HCT116 (cell line): ENCODE results near the gene NID2. TPM values are rescaled to one million over a fixed set of nuclear protein-coding genes. Genes with fewer than 3 reads are reported as not detected.

ENCODE experiments used
- ATAC-seq: fragments of 200-7000 bp; cut with Tn5 transposase; 2 replicates; pipeline ENCODE4 v1.9.1; 2020; ENCODE audit warnings: mild to moderate bottlenecking, moderate library complexity
- BruUV-seq: library from RNA; stranded (reverse); fragments of 400-500 nt; replicated peaks from 2 replicates; lab custom pipeline; 2021; lab: Mats Ljungman, UMichigan
- CTCF ChIA-PET: fragments of 300-600 bp; sonication (Branson Sonifier 250); formaldehyde crosslinking; loops from one replicate; lab custom pipeline; 2021; ENCODE audit warnings: antibody characterized with exemption; lab: Charles Lee
- POLR2A ChIA-PET: fragments of 300-600, 350-600 bp; sonication (Branson Sonifier 250); formaldehyde crosslinking; loops from one replicate; lab custom pipeline; 2021; ENCODE audit warnings: antibody characterized with exemption; lab: Charles Lee
- RAD21 ChIA-PET, 2 experiments: fragments of 300-600 bp; sonication (Branson Sonifier 250); formaldehyde crosslinking; loops; one replicate each; lab custom pipeline; 2023; ENCODE audit warnings: low total read pairs in 2 of 2; ENCODE audit not compliant: uncharacterized antibody in 2 of 2, unreplicated experiment in 2 of 2, low non-redundant PET in 1 of 2; lab: Charles Lee
- DNase-seq: peaks from one replicate; pipeline ENCODE4 v3.0.0-alpha.2; 2010; ENCODE audit warnings: low read depth, low spot score
- H2AFZ ChIP-seq: fragments of 200-600 bp; shearing (Covaris generic), sonication (generic); 2 replicates; pipeline ENCODE4 v1.6.1; 2017; ENCODE audit warnings: low read depth, mixed run types, mixed read lengths, antibody characterized with exemption, low read length; ENCODE audit not compliant: poor library complexity, severe bottlenecking
- H3K27ac ChIP-seq: 2 replicates; pipeline ENCODE4 v1.5.1; 2012; ENCODE audit warnings: low read depth, low read length
- H3K27me3 ChIP-seq: fragments of 200-600 bp; sonication (generic); 2 replicates; pipeline ENCODE4 v1.6.1; 2016; ENCODE audit warnings: mixed run types, low read length, mixed read lengths; ENCODE audit not compliant: insufficient read depth
- H3K36me3 ChIP-seq, 2 experiments: fragments of 200-500 bp in 1 of 2; fragments of 200-600 bp in 1 of 2; sonication (Bioruptor generic) in 1 of 2; sonication (generic) in 1 of 2; 2 replicates each; pipeline versions ENCODE4 v1.5.1 to v1.6.1; 2014 to 2016; ENCODE audit warnings: low read length in 2 of 2, inconsistent platforms in 1 of 2, mixed read lengths in 1 of 2, mixed run types in 1 of 2; ENCODE audit not compliant: insufficient read depth in 2 of 2, control insufficient read depth in 1 of 2
- H3K4me1 ChIP-seq, 2 experiments: fragments of 200-600 bp in 1 of 2; sonication (generic) in 1 of 2; 2 replicates each; pipeline versions ENCODE4 v1.5.1 to v1.6.1; 2012 to 2017; ENCODE audit warnings: low read length in 2 of 2, inconsistent platforms in 1 of 2, mild to moderate bottlenecking in 1 of 2, mixed read lengths in 1 of 2, mixed run types in 1 of 2, moderate library complexity in 1 of 2; ENCODE audit not compliant: insufficient read depth in 2 of 2, control insufficient read depth in 1 of 2
- H3K4me2 ChIP-seq: fragments of 200-600 bp; sonication (generic); 2 replicates; pipeline ENCODE4 v1.6.1; 2017; ENCODE audit warnings: mixed run types, low read length, mixed read lengths
- H3K4me3 ChIP-seq, 2 experiments: fragments of 200-600 bp in 1 of 2; sonication (generic) in 1 of 2; replicated peaks in 1 of 2; 2 replicates each; pipeline ENCODE4 v1.5.1; 2011 to 2016; ENCODE audit warnings: low read length in 2 of 2, control low read depth in 1 of 2, low read depth in 1 of 2, mild to moderate bottlenecking in 1 of 2, mixed read lengths in 1 of 2, mixed run types in 1 of 2
- H3K79me2 ChIP-seq: fragments of 200-600 bp; sonication (generic); 2 replicates; pipeline ENCODE4 v1.6.1; 2017; ENCODE audit warnings: mild to moderate bottlenecking, mixed run types, low read length, moderate library complexity, mixed read lengths; ENCODE audit not compliant: insufficient read depth
- H3K9ac ChIP-seq: fragments of 200-600 bp; sonication (generic); 2 replicates; pipeline ENCODE4 v1.6.1; 2016; ENCODE audit warnings: low read length, mixed read lengths
- H3K9me2 ChIP-seq: fragments of 200-600 bp; sonication (generic), shearing (Covaris generic); 2 replicates; pipeline ENCODE4 v1.6.1; 2017; ENCODE audit warnings: mixed run types, mild to moderate bottlenecking, moderate library complexity; ENCODE audit not compliant: insufficient read depth
- H3K9me3 ChIP-seq, 2 experiments: fragments of 200-500 bp in 1 of 2; fragments of 200-600 bp in 1 of 2; sonication (Bioruptor generic) in 1 of 2; sonication (generic) in 1 of 2; 2 replicates each; pipeline ENCODE4 v1.6.1; 2014 to 2017; ENCODE audit warnings: low read length in 2 of 2, mixed read lengths in 2 of 2, inconsistent platforms in 1 of 2, low read depth in 1 of 2, mild to moderate bottlenecking in 1 of 2, mixed run types in 1 of 2, moderate library complexity in 1 of 2; ENCODE audit not compliant: control insufficient read depth in 1 of 2, insufficient read depth in 1 of 2
- H4K20me1 ChIP-seq: fragments of 200-600 bp; sonication (generic), shearing (Covaris generic); 2 replicates; pipeline ENCODE4 v1.6.1; 2017; ENCODE audit warnings: mixed run types, mild to moderate bottlenecking, moderate library complexity; ENCODE audit not compliant: insufficient read depth
- CBX3 ChIP-seq: IDR thresholded peaks from 2 replicates; pipeline ENCODE4 v1.6.1; 2012; ENCODE audit warnings: low read depth
- CEBPB ChIP-seq: IDR thresholded peaks from 2 replicates; pipeline ENCODE4 v1.6.1; 2012; ENCODE audit warnings: low read depth
- EGR1 ChIP-seq: IDR thresholded peaks from 2 replicates; pipeline ENCODE4 v1.6.1; 2012; ENCODE audit warnings: low read depth
- FOSL1 ChIP-seq: IDR thresholded peaks from 2 replicates; pipeline ENCODE4 v1.6.1; 2012; ENCODE audit warnings: low read depth
- POLR2A ChIP-seq: IDR thresholded peaks from 2 replicates; pipeline ENCODE4 v1.7.0; 2011; ENCODE audit warnings: borderline replicate concordance; ENCODE audit not compliant: insufficient read depth, insufficient read length; ENCODE audit errors: extremely low read depth
- POLR2AphosphoS5 ChIP-seq: IDR thresholded peaks from 2 replicates; pipeline ENCODE4 v1.6.1; 2011; ENCODE audit warnings: mild to moderate bottlenecking, low read depth, low read length, moderate library complexity
- SIN3A ChIP-seq: IDR thresholded peaks from 2 replicates; pipeline ENCODE4 v1.6.1; 2012; ENCODE audit warnings: low read depth
- SRF ChIP-seq: IDR thresholded peaks from 2 replicates; pipeline ENCODE4 v1.6.1; 2012; ENCODE audit warnings: low read depth
- TCF7L2 ChIP-seq: IDR thresholded peaks from 2 replicates; pipeline ENCODE4 v1.7.0; 2011; ENCODE audit warnings: borderline replicate concordance, inconsistent platforms; ENCODE audit not compliant: insufficient read depth, insufficient read length; ENCODE audit errors: extremely low read depth
- YY1 ChIP-seq: IDR thresholded peaks from 2 replicates; pipeline ENCODE4 v1.6.1; 2011; ENCODE audit warnings: low read length, low read depth, moderate library complexity, mild to moderate bottlenecking; ENCODE audit not compliant: insufficient replicate concordance; ENCODE audit errors: extremely low read depth
- ZFX ChIP-seq: fragments of 450-650 bp; IDR thresholded peaks from 2 replicates; pipeline ENCODE4 v1.6.1; 2017
- intact Hi-C: fragments of 100-400 bp; cut with micrococcal nuclease; formaldehyde crosslinking; loops from 2 replicates; pipeline ENCODE4 v1.10.0; 2022
- total RNA-seq: library from RNA; stranded (reverse); gene quantifications from one replicate; pipeline ENCODE4 v1.2.1, GENCODE V29; 2021; ENCODE audit not compliant: unreplicated experiment
- TF ChIP-seq, protein P1 (sequence below): IDR thresholded peaks from 2 replicates; pipeline ENCODE4 v1.6.1; 2012
- TF ChIP-seq, protein P2 (sequence below): IDR thresholded peaks from 2 replicates; pipeline ENCODE4 v1.6.1; 2012
- TF ChIP-seq, protein P3 (sequence below): IDR thresholded peaks from 2 replicates; pipeline ENCODE4 v1.6.1; 2012; ENCODE audit warnings: low read depth
- TF ChIP-seq, protein P4 (sequence below): IDR thresholded peaks from 2 replicates; pipeline ENCODE4 v1.6.1; 2011; ENCODE audit warnings: mild to moderate bottlenecking, low read length, moderate library complexity; ENCODE audit not compliant: insufficient replicate concordance; ENCODE audit errors: extremely low read depth

Gene NID2
- total RNA-seq, 1 experiment from 2014 or later: 0.84 TPM

DNA sequence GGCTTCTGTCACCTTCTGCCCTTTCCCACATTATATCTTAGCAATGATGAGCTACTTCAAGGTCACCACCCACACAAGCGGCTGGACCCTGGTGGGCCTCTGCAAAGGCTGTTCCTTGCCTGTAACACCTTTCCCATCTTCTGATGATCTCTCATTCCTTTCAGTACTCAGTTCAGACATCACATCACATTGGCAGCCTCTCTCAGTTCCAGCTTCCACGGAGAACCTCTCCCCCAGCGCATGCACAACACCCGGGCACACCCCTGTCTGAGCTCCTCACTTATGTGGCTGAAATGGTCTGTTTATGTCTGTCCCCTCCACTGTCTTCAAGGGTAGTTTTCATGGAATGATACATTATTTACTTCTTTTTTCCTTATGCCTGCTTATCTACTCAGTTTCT is 6.5 kb upstream of the NID2 start:
- BruUV-seq: no TSS peak
- RAD21 ChIA-PET: no interaction called here
- Histone ChIP-seq H3K27me3 (peaks cover 4% of the 10 kb centered on the region; the same call in 1 of the 2 replicates), H4K20me1 (no peaks in the 10 kb centered on the region), H2AFZ (no peak overlapping the region), H3K27ac (no peak overlapping the region), H3K4me1 (peaks cover 0 to 14% of the 10 kb centered on the region in 2 experiments; a peak in 1 of 4 replicates), H3K9ac (no peak overlapping the region), H3K4me3 (no peak overlapping the region), H3K9me3 (no peaks in the 10 kb centered on the region), H3K79me2 (no peaks in the 10 kb centered on the region), H3K4me2 (no peak overlapping the region), H3K36me3 (no peaks in the 10 kb centered on the region), H3K9me2 (no peaks in the 10 kb centered on the region)
- TF ChIP-seq, protein P1, sequence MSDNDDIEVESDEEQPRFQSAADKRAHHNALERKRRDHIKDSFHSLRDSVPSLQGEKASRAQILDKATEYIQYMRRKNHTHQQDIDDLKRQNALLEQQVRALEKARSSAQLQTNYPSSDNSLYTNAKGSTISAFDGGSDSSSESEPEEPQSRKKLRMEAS: no peak
- TF ChIP-seq TCF7L2 (no peak), FOSL1 (no peak), SIN3A (no peak), CEBPB (no peak)
- TF ChIP-seq, protein P2, sequence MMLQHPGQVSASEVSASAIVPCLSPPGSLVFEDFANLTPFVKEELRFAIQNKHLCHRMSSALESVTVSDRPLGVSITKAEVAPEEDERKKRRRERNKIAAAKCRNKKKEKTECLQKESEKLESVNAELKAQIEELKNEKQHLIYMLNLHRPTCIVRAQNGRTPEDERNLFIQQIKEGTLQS: no peak
- POLR2A ChIA-PET: no interaction called here
- intact Hi-C loops: no loop called here
- CTCF ChIA-PET: no interaction called here
- ATAC-seq (no peak), DNase-seq (no peak)

DNA sequence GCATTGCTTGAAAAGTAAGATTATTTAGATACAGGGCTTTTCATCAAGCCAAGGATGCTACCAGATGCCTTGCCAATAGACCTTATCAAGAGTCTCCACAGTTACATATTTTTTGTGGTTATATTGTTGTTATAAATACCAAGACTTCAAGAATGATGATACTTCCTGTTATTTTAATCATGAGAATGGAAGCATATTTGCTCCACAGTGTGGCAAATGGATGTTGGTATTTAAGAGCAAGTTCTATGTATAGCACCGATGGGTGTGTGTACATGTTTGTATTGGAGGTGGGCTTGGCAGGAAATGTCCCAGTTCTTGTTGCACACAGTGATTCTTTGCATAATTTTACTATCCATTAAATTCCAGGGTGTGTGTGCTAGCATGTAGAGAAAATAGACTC is 4.4 kb upstream of the NID2 start:
- intact Hi-C loops: no loop called here
- Histone ChIP-seq H3K9me3 (no peaks in the 10 kb centered on the region), H3K4me2 (no peak overlapping the region), H3K27me3 (peaks cover 4% of the 10 kb centered on the region; the same call in 1 of the 2 replicates), H3K36me3 (no peaks in the 10 kb centered on the region), H3K27ac (no peak overlapping the region), H3K9me2 (no peaks in the 10 kb centered on the region), H4K20me1 (no peaks in the 10 kb centered on the region), H3K4me3 (no peak overlapping the region), H3K79me2 (no peaks in the 10 kb centered on the region), H3K9ac (no peak overlapping the region), H3K4me1 (peaks cover 0 to 5% of the 10 kb centered on the region in 2 experiments; a peak in 1 of 4 replicates), H2AFZ (no peak overlapping the region)
- no peak for DNase-seq
- ChIA-PET CTCF (interaction anchor here (2.2 kb wide), 1 partner anchor 8 kb away, joined by 5 read pairs; no protein-coding TSS in a partner anchor), RAD21 (no interaction called here), POLR2A (no interaction called here)
- no peak for ATAC-seq
- BruUV-seq: no TSS peak
- TF ChIP-seq CBX3 (no peak), TCF7L2 (no peak), SRF (no peak), YY1 (no peak), SIN3A (no peak), POLR2A (no peak), CEBPB (no peak), ZFX (no peak), EGR1 (no peak), POLR2AphosphoS5 (no peak)
- TF ChIP-seq, protein P1: no peak
- TF ChIP-seq, protein P3, sequence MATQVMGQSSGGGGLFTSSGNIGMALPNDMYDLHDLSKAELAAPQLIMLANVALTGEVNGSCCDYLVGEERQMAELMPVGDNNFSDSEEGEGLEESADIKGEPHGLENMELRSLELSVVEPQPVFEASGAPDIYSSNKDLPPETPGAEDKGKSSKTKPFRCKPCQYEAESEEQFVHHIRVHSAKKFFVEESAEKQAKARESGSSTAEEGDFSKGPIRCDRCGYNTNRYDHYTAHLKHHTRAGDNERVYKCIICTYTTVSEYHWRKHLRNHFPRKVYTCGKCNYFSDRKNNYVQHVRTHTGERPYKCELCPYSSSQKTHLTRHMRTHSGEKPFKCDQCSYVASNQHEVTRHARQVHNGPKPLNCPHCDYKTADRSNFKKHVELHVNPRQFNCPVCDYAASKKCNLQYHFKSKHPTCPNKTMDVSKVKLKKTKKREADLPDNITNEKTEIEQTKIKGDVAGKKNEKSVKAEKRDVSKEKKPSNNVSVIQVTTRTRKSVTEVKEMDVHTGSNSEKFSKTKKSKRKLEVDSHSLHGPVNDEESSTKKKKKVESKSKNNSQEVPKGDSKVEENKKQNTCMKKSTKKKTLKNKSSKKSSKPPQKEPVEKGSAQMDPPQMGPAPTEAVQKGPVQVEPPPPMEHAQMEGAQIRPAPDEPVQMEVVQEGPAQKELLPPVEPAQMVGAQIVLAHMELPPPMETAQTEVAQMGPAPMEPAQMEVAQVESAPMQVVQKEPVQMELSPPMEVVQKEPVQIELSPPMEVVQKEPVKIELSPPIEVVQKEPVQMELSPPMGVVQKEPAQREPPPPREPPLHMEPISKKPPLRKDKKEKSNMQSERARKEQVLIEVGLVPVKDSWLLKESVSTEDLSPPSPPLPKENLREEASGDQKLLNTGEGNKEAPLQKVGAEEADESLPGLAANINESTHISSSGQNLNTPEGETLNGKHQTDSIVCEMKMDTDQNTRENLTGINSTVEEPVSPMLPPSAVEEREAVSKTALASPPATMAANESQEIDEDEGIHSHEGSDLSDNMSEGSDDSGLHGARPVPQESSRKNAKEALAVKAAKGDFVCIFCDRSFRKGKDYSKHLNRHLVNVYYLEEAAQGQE: no peak
- TF ChIP-seq, protein P4, sequence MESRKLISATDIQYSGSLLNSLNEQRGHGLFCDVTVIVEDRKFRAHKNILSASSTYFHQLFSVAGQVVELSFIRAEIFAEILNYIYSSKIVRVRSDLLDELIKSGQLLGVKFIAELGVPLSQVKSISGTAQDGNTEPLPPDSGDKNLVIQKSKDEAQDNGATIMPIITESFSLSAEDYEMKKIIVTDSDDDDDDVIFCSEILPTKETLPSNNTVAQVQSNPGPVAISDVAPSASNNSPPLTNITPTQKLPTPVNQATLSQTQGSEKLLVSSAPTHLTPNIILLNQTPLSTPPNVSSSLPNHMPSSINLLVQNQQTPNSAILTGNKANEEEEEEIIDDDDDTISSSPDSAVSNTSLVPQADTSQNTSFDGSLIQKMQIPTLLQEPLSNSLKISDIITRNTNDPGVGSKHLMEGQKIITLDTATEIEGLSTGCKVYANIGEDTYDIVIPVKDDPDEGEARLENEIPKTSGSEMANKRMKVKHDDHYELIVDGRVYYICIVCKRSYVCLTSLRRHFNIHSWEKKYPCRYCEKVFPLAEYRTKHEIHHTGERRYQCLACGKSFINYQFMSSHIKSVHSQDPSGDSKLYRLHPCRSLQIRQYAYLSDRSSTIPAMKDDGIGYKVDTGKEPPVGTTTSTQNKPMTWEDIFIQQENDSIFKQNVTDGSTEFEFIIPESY: no peak
